OCI-LY1 (cell line): ENCODE measurements around the gene GALNT14.

ENCODE experiments used
- EZH2 ChIP-seq: fragments of 200-600 bp; sonication (generic), shearing (Covaris generic); IDR thresholded peaks from 2 replicates; pipeline ENCODE4 v1.8.0; 2017; ENCODE audit warnings: borderline replicate concordance, mixed run types, mild to moderate bottlenecking, antibody characterized with exemption, low read length, moderate library complexity, mixed read lengths
- TF ChIP-seq, protein P1 (sequence below): fragments of 200-600 bp; sonication (generic), shearing (Covaris generic); IDR thresholded peaks from 2 replicates; pipeline ENCODE4 v1.5.1; 2017; ENCODE audit warnings: mild to moderate bottlenecking, antibody characterized with exemption, low read length, moderate library complexity, mixed read lengths

DNA sequence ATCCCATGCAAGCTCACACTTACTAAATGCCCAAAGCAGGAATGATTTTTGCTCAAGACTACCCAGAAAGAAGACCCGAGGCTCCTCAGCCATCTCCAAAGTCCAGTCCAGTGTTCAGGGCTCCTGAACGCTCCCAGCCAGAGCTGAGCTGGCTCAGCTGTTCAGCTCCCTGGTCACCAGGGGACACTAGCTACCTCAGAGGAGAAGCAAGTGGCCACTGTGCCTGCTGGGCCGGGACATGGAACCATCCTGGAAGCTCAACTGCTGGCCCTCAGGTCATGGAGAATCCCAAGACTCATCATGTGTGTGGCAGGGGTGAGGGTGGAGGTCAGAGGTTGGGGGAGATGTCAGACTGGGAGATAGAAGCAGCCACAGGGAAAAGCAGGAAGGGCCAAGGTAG is 89.0 kb downstream of the GALNT14 start:
- TF ChIP-seq, protein P1, sequence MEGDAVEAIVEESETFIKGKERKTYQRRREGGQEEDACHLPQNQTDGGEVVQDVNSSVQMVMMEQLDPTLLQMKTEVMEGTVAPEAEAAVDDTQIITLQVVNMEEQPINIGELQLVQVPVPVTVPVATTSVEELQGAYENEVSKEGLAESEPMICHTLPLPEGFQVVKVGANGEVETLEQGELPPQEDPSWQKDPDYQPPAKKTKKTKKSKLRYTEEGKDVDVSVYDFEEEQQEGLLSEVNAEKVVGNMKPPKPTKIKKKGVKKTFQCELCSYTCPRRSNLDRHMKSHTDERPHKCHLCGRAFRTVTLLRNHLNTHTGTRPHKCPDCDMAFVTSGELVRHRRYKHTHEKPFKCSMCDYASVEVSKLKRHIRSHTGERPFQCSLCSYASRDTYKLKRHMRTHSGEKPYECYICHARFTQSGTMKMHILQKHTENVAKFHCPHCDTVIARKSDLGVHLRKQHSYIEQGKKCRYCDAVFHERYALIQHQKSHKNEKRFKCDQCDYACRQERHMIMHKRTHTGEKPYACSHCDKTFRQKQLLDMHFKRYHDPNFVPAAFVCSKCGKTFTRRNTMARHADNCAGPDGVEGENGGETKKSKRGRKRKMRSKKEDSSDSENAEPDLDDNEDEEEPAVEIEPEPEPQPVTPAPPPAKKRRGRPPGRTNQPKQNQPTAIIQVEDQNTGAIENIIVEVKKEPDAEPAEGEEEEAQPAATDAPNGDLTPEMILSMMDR: no peak
- TF ChIP-seq EZH2: no peak
